Measurements from ENCODE around the gene DHRS2. TPM values are rescaled to one million over a fixed set of nuclear protein-coding genes. Genes with fewer than 3 reads are reported as not detected.

The DHRS2 gene
- total RNA-seq, 1 donor from 2014 or later, result not detected

DNA sequence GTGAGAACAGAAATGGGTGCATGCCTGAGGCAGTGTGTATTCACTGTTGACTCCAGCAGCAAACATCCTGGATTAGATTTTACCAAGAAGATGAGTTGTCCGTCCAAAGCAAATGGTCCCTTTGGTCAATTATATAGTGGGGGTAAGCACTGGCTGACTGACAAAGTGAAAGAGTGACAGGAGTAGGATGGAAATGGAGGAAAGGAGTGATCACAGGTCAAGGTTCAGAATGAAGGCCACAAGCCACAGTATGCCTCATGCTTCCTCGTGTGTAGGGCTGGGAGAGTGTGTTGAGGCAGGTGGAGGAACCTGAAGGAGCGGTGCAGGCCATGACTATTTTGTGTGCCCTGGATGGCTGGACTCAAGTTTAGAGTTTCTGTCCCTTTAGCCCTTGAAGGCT is 14.3 kb downstream of the DHRS2 start:
- no peak for DNase-seq
- Mint-ChIP-seq H3K4me1 (no peaks in the 10 kb centered on the region), H3K36me3 (ENCODE audit: low read depth) (no peaks in the 10 kb centered on the region), H3K27ac (no peak overlapping the region), H3K27me3 (peaks cover 2% of the 10 kb centered on the region), H3K4me3 (no peak overlapping the region), H3K9me3 (no peaks in the 10 kb centered on the region)
- no peak for TF ChIP-seq CTCF (IDR thresholded peaks at IDR 0.05)
- intact Hi-C loops (cut with micrococcal nuclease), result no loop called here
- CTCF ChIA-PET, result no interaction called here
- POLR2A ChIA-PET, result no interaction called here
- ATAC-seq (ENCODE audit: low read depth), result no peak

DNA sequence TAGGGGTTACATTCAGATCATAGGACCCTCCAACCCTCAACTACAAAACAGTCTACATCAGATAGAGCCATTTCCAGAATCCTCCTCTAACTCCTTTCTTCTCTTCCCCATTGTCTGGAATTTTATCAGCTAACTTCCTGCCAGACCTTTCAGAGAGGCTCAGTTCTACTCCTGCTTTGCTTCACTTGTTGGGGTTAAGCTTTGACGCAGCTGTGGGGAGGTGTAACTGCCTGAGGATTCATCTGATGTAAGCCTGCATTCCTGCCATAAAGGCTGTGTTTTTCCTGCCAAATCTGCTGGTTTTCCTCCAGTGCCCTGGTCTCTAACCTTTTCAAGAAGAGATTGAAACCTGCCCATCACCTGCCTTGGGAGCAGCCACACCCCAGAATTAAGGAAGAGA is 16.9 kb downstream of the DHRS2 start:
- no peak for ATAC-seq (ENCODE audit: low read depth)
- Mint-ChIP-seq H3K9me3 (no peaks in the 10 kb centered on the region), H3K27me3 (no peaks in the 10 kb centered on the region), H3K36me3 (ENCODE audit: low read depth) (no peaks in the 10 kb centered on the region), H3K4me1 (no peaks in the 10 kb centered on the region), H3K4me3 (no peak overlapping the region), H3K27ac (no peak overlapping the region)
- CTCF ChIA-PET, result no interaction called here
- TF ChIP-seq CTCF (IDR thresholded peaks at IDR 0.05), result no peak
- POLR2A ChIA-PET, result no interaction called here
- intact Hi-C loops (cut with micrococcal nuclease), result no loop called here
- DNase-seq, result no peak

- no peaks in the 10 kb centered on the region for H3K4me1 Mint-ChIP-seq
- POLR2A ChIA-PET, result no interaction called here
- ATAC-seq (ENCODE audit: low read depth), result no peak
These were observed 18.1 kb downstream of the DHRS2 start for GRCh38 chr14:23654231-23654630.

DNA sequence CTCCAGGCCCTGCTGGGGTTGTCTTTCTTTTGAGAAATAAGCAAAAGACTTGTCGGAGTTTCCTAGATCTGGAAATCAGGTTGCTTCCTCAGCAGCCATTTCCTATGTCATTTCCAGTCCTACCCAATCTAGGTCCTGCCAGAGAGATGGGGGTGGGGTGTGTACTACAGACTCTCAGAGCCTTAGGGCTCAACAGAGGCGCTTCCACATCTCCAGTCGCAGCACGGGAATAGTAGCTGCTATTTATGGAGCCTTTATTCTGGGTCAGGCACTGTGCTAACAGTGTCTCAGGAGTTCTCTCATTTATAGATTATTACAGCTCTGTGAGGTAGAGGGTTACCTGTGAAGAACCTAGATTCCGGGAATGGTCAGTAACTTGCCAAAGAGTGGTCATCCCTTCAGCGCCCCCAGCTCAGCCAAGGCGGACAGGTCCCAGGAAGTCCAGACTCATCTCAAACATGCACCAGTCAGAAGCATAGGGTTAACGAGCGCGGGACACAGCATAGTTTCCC is 21.9 kb downstream of the DHRS2 start:
- POLR2A ChIA-PET, result no interaction called here
- no peaks in the 10 kb centered on the region for H3K36me3 Mint-ChIP-seq (ENCODE audit: low read depth)
- H3K9me3 Mint-ChIP-seq, result no peaks in the 10 kb centered on the region
- DNase-seq (no peak), ATAC-seq (ENCODE audit: low read depth) (no peak)
- TF ChIP-seq CTCF (IDR thresholded peaks at IDR 0.05), result no peak
- no peak overlapping the region for H3K4me3 Mint-ChIP-seq
- CTCF ChIA-PET, result no interaction called here
- H3K27me3 Mint-ChIP-seq, result peaks cover 12% of the 10 kb centered on the region
- H3K4me1 Mint-ChIP-seq, result no peaks in the 10 kb centered on the region
- no peak overlapping the region for H3K27ac Mint-ChIP-seq
- intact Hi-C loops (cut with micrococcal nuclease), result no loop called here

More at GRCh38 chr14:23654231-23654630, 18.1 kb downstream of the DHRS2 start:
- intact Hi-C loops (cut with micrococcal nuclease), result no loop called here
- no peaks in the 10 kb centered on the region for H3K9me3 Mint-ChIP-seq
- DNase-seq, result no peak
- H3K27me3 Mint-ChIP-seq, result peaks cover 2% of the 10 kb centered on the region
- H3K4me3 Mint-ChIP-seq, result no peak overlapping the region
- no peak overlapping the region for H3K27ac Mint-ChIP-seq
- no peaks in the 10 kb centered on the region for H3K36me3 Mint-ChIP-seq (ENCODE audit: low read depth)
- TF ChIP-seq CTCF (IDR thresholded peaks at IDR 0.05), result no peak
- CTCF ChIA-PET, result interaction anchor here (1.0 kb wide), 1 partner anchor 22 kb away, joined by 4 read pairs; no protein-coding TSS in a partner anchor

DNA sequence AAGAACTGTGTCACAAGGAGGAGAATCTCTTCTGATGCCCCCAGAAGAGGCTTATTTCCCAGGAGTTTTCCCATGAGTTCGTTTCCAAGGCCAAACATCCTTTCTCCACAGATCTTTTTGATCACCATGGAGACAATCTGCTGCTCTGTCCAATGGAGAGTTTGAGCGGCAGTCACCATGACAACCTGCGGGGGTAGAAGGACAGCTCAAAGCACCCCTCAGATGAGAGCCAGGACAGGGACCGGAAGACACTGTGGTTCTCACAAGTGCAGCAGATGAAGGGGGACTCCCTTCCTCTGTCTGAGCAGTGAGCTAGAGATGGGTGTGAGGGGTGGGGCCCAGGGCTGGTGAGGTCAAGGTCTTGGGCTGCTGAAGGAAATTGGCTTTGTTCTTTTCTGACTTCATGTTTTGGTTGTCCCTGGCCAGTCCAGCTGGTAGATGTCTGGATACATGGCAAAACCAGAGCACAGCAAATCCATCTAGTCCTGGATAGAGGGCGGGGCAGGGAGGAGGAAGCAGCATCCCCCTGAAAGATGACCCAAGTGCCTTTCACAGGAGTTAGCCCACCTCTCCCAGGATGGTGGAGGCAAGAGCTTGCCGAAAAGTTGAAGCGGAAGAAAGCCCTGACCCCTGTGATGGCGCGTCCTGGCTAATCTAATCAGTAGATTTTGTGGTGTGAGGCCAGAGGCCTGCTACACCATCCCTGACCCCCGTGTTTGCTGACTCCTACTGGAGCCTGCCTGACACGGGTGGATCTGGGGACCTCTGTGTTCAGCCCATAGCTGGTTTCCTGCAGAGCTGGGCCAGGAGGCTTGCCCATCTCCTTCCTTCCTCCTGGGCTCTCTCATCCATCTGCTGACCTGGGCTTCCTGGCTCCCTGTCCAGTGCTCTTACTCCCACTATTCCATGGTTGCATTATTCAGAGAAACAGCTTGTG is 24.4 kb downstream of the DHRS2 start:
- ATAC-seq (ENCODE audit: low read depth) (no peak), DNase-seq (no peak)
- ChIA-PET POLR2A (no interaction called here), CTCF (no interaction called here)
- no peaks in the 10 kb centered on the region for H3K9me3 Mint-ChIP-seq
- peaks cover 12% of the 10 kb centered on the region for H3K27me3 Mint-ChIP-seq
- H3K4me1 Mint-ChIP-seq, result no peaks in the 10 kb centered on the region
- H3K4me3 Mint-ChIP-seq, result no peak overlapping the region
- intact Hi-C loops (cut with micrococcal nuclease), result no loop called here
- H3K27ac Mint-ChIP-seq, result no peak overlapping the region
- H3K36me3 Mint-ChIP-seq (ENCODE audit: low read depth), result no peaks in the 10 kb centered on the region
- TF ChIP-seq CTCF (IDR thresholded peaks at IDR 0.05), result no peak
